H9 (cell line): Measurements from ENCODE around the gene TET3. TPM values are rescaled to one million over a fixed set of nuclear protein-coding genes. Genes with fewer than 3 reads are reported as not detected.

Experiments
- DNase-seq: peaks from one replicate; pipeline ENCODE4 v3.0.0-alpha.2; 2017
- H2AFZ ChIP-seq: one replicate; pipeline ENCODE4 v1.6.1; 2013; ENCODE audit warnings: mild to moderate bottlenecking, low read length, control low read depth, moderate library complexity
- H2AK5ac ChIP-seq: 2 replicates; pipeline ENCODE4 v1.6.1; 2013; ENCODE audit warnings: low read length, control low read depth, mixed read lengths; ENCODE audit not compliant: insufficient read length
- H2BK120ac ChIP-seq: one replicate; pipeline ENCODE4 v1.6.1; 2013; ENCODE audit warnings: low read depth, mild to moderate bottlenecking, low read length, control low read depth, inconsistent platforms; ENCODE audit not compliant: poor library complexity, severe bottlenecking
- H2BK12ac ChIP-seq: 2 replicates; pipeline ENCODE4 v1.6.1; 2013; ENCODE audit warnings: low read length, control low read depth, mixed read lengths, low read depth; ENCODE audit not compliant: insufficient read length
- H2BK15ac ChIP-seq: 2 replicates; pipeline ENCODE4 v1.6.1; 2013; ENCODE audit warnings: low read depth, low read length, control low read depth
- H2BK20ac ChIP-seq: one replicate; pipeline ENCODE4 v1.6.1; 2013; ENCODE audit warnings: low read depth, mild to moderate bottlenecking, low read length, control low read depth, inconsistent platforms; ENCODE audit not compliant: poor library complexity, severe bottlenecking
- H2BK5ac ChIP-seq: 2 replicates; pipeline ENCODE4 v1.6.1; 2013; ENCODE audit warnings: low read length, control low read depth, mixed read lengths; ENCODE audit not compliant: insufficient read length
- H3K14ac ChIP-seq: 2 replicates; pipeline ENCODE4 v1.6.1; 2013; ENCODE audit warnings: low read length, control low read depth; ENCODE audit not compliant: insufficient read depth
- H3K18ac ChIP-seq: 2 replicates; pipeline ENCODE4 v1.6.1; 2013; ENCODE audit warnings: low read depth, mild to moderate bottlenecking, mixed read lengths, low read length, control low read depth; ENCODE audit not compliant: insufficient read length
- H3K23ac ChIP-seq: 2 replicates; pipeline ENCODE4 v1.6.1; 2013; ENCODE audit warnings: low read length, control low read depth, mixed read lengths, low read depth; ENCODE audit not compliant: insufficient read length
- H3K23me2 ChIP-seq: 2 replicates; pipeline ENCODE4 v1.6.1; 2013; ENCODE audit warnings: low read depth, mild to moderate bottlenecking, mixed read lengths, low read length, control low read depth; ENCODE audit not compliant: insufficient read length, poor library complexity, severe bottlenecking
- H3K27ac ChIP-seq: 2 replicates; pipeline ENCODE4 v1.5.1; 2013; ENCODE audit warnings: low read length, control low read depth, mixed read lengths, low read depth; ENCODE audit not compliant: insufficient read length
- H3K27me3 ChIP-seq: 2 replicates; pipeline ENCODE4 v1.6.1; 2013; ENCODE audit warnings: low read length, control low read depth, inconsistent platforms; ENCODE audit not compliant: insufficient read depth
- H3K4ac ChIP-seq: 2 replicates; pipeline ENCODE4 v1.6.1; 2013; ENCODE audit warnings: low read depth, mild to moderate bottlenecking, control low read depth, inconsistent platforms, low read length, moderate library complexity
- H3K4me1 ChIP-seq: 2 replicates; pipeline ENCODE4 v1.6.1; 2013; ENCODE audit warnings: low read length, control low read depth, inconsistent platforms; ENCODE audit not compliant: insufficient read depth
- H3K4me2 ChIP-seq: 2 replicates; pipeline ENCODE4 v1.6.1; 2013; ENCODE audit warnings: low read length, control low read depth, mixed read lengths; ENCODE audit not compliant: insufficient read length, insufficient read depth
- H3K56ac ChIP-seq: 2 replicates; pipeline ENCODE4 v1.6.1; 2013; ENCODE audit warnings: low read depth, mild to moderate bottlenecking, mixed read lengths, low read length, control low read depth; ENCODE audit not compliant: insufficient read length
- H3K79me1 ChIP-seq: 2 replicates; pipeline ENCODE4 v1.6.1; 2013; ENCODE audit warnings: low read depth, mild to moderate bottlenecking, moderate library complexity, low read length, control low read depth, inconsistent platforms; ENCODE audit not compliant: insufficient read depth, poor library complexity, severe bottlenecking
- H3K79me2 ChIP-seq: 2 replicates; pipeline ENCODE4 v1.6.1; 2013; ENCODE audit warnings: low read length, control low read depth, inconsistent platforms; ENCODE audit not compliant: insufficient read depth
- H3K9ac ChIP-seq: 2 replicates; pipeline ENCODE4 v1.6.1; 2013; ENCODE audit warnings: low read length, control low read depth, mixed read lengths; ENCODE audit not compliant: insufficient read length; ENCODE audit errors: extremely low read depth
- H3K9me3 ChIP-seq: one replicate; pipeline ENCODE4 v1.6.1; 2013; ENCODE audit warnings: low read depth, low read length, inconsistent platforms; ENCODE audit not compliant: control insufficient read depth
- H3T11ph ChIP-seq: one replicate; pipeline ENCODE4 v1.6.1; 2013; ENCODE audit warnings: mild to moderate bottlenecking, low read length, control low read depth, inconsistent platforms
- H4K20me1 ChIP-seq: one replicate; pipeline ENCODE4 v1.6.1; 2013; ENCODE audit not compliant: control insufficient read depth, insufficient read length, insufficient read depth
- H4K5ac ChIP-seq: 2 replicates; pipeline ENCODE4 v1.6.1; 2013; ENCODE audit warnings: low read depth, mild to moderate bottlenecking, mixed read lengths, low read length, control low read depth; ENCODE audit not compliant: insufficient read length
- H4K8ac ChIP-seq: replicated peaks from 2 replicates; pipeline ENCODE4 v1.6.1; 2013; ENCODE audit warnings: low read length, control low read depth, mixed read lengths, low read depth; ENCODE audit not compliant: insufficient read length
- H4K91ac ChIP-seq: 2 replicates; pipeline ENCODE4 v1.6.1; 2013; ENCODE audit warnings: low read depth, mild to moderate bottlenecking, moderate library complexity, mixed read lengths, low read length, control low read depth; ENCODE audit not compliant: insufficient read length
- H3K27ac Mint-ChIP-seq, 3 experiments: 2 replicates in 2 of 3; 3 replicates in 1 of 3; pipeline ENCODE4 v1.8.0; 2020 to 2021; ENCODE audit warnings: mixed read lengths in 3 of 3, mild to moderate bottlenecking in 1 of 3, moderate library complexity in 1 of 3
- H3K27me3 Mint-ChIP-seq: 2 replicates; pipeline ENCODE4 v1.8.0; 2021; ENCODE audit warnings: low read depth, mild to moderate bottlenecking, moderate library complexity, mixed read lengths
- H3K36me3 Mint-ChIP-seq, 3 experiments: 2 replicates in 2 of 3; 3 replicates in 1 of 3; pipeline ENCODE4 v1.8.0; 2020 to 2021; ENCODE audit warnings: low read depth in 3 of 3, mixed read lengths in 3 of 3; ENCODE audit not compliant: insufficient read depth in 1 of 3
- H3K4me1 Mint-ChIP-seq, 2 experiments: 2 replicates each; pipeline ENCODE4 v1.8.0; 2020; ENCODE audit warnings: mixed read lengths in 2 of 2
- H3K4me3 Mint-ChIP-seq, 2 experiments: 2 replicates in 1 of 2; 3 replicates in 1 of 2; pipeline ENCODE4 v1.8.0; 2020 to 2021; ENCODE audit warnings: mild to moderate bottlenecking in 2 of 2, mixed read lengths in 2 of 2, moderate library complexity in 1 of 2
- H3K9me3 Mint-ChIP-seq, 2 experiments: 2 replicates in 1 of 2; 3 replicates in 1 of 2; pipeline ENCODE4 v1.8.0; 2020; ENCODE audit warnings: mild to moderate bottlenecking in 2 of 2, mixed read lengths in 2 of 2, moderate library complexity in 1 of 2
- CTCF ChIP-seq: fragments of 200-600 bp; sonication (generic); conservative IDR thresholded peaks from 3 replicates; pipeline ENCODE4 v1.8.0; 2021; ENCODE audit warnings: antibody characterized with exemption, mild to moderate bottlenecking
- WGBS: extraction: QIAGEN DNeasy Blood & Tissue Kit; methylation state at CpG from one replicate; pipeline ENCODE4 v1.1.7; 2013; ENCODE audit warnings: missing lambda C conversion rate, low lambda C conversion rate, mixed read lengths; ENCODE audit not compliant: insufficient read length; ENCODE audit errors: extremely low coverage; 5-methylcytosine and 5-hydroxymethylcytosine counted together
- total RNA-seq: library from RNA; stranded (reverse); gene quantifications from 2 replicates; pipeline ENCODE4 v1.2.1, GENCODE V29; 2021

Gene TET3
- total RNA-seq, 1 experiment from 2014 or later = 24.7 TPM

- Histone ChIP-seq H3K18ac (no peak overlapping the region), H4K5ac (no peak overlapping the region), H3K23me2 (no peaks in the 10 kb centered on the region), H3K79me1 (no peaks in the 10 kb centered on the region), H4K91ac (no peak overlapping the region), H3K56ac (no peak overlapping the region), H2BK120ac (no peak overlapping the region), H2BK15ac (no peak overlapping the region), H3K4me2 (no peak overlapping the region), H3K79me2 (no peaks in the 10 kb centered on the region), H3K14ac (no peak overlapping the region), H3T11ph (no peak overlapping the region), H2BK20ac (no peak overlapping the region), H4K20me1 (no peaks in the 10 kb centered on the region), H2BK12ac (no peak overlapping the region), H4K8ac (no peak overlapping the region), H2AK5ac (no peak overlapping the region), H3K4me1 (no peaks in the 10 kb centered on the region), H2AFZ (no peak overlapping the region), H3K27me3 (no peaks in the 10 kb centered on the region), H3K27ac (no peak overlapping the region), H2BK5ac (no peak overlapping the region), H3K9ac (no peak overlapping the region), H3K4ac (no peak overlapping the region), H3K23ac (no peak overlapping the region), H3K9me3 (no peaks in the 10 kb centered on the region)
- H3K9me3 Mint-ChIP-seq = no peaks in the 10 kb centered on the region
- no peak for DNase-seq
- TF ChIP-seq CTCF = no peak
- H3K4me3 Mint-ChIP-seq = no peak overlapping the region
- no peak overlapping the region for H3K27ac Mint-ChIP-seq
- WGBS = no CpG with 5 or more reads among the region's 4 CpGs
- peaks cover 11% of the 10 kb centered on the region; the same call in 1 of the 2 replicates for H3K27me3 Mint-ChIP-seq
- peaks cover 17 to 32% (median 31%) of the 10 kb centered on the region in 3 experiments; a peak in 6 of 7 replicates for H3K36me3 Mint-ChIP-seq
- no peaks in the 10 kb centered on the region for H3K4me1 Mint-ChIP-seq
Observed at GRCh38 chr2:73961274-73961673, 23.4 kb upstream of the TET3 start.
